HG02798 (cell line): Measurements from ENCODE around the gene FAM228B.
A peak's percentile ranks its signal among the peaks of the same experiment; 100 is the strongest.

ENCODE experiments used
- ATAC-seq: cut with Tn5 transposase; IDR thresholded peaks from one replicate; pipeline ENCODE4 v1.9.1; 2021; ENCODE audit warnings: mild to moderate bottlenecking; ENCODE audit not compliant: unreplicated experiment, poor library complexity

Gene FAM228B

GRCh38 chr2:24152413-24153197 is 29.3 kb downstream of the FAM228B start:
- no peak for ATAC-seq

- ATAC-seq = no peak
These were observed 30.2 kb downstream of the FAM228B start for GRCh38 chr2:24153478-24153877.

DNA sequence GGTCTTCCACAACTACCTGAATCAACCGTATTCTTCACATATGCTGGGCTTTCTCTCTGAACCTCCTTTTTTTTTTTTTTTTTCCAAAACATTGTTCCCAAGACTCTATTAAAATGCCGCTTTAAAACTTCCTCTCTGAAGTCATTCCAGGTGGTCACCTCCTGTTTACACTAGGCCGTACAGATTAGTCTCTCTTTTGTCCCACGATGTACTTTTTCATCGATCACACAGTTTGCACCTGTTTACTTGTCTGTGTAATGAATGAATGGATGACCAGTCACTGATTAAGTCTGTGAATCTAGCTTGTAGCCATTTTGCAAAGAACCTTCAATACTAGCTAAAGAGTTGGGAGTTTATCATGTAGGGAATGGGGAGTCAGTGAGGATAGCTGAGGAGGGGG is 34.9 kb downstream of the FAM228B start:
- ATAC-seq = no peak

GRCh38 chr2:24159708-24160107 is 36.4 kb downstream of the FAM228B start:
- no peak for ATAC-seq

GRCh38 chr2:24160761-24161160 is 37.5 kb downstream of the FAM228B start:
- ATAC-seq = no peak

DNA sequence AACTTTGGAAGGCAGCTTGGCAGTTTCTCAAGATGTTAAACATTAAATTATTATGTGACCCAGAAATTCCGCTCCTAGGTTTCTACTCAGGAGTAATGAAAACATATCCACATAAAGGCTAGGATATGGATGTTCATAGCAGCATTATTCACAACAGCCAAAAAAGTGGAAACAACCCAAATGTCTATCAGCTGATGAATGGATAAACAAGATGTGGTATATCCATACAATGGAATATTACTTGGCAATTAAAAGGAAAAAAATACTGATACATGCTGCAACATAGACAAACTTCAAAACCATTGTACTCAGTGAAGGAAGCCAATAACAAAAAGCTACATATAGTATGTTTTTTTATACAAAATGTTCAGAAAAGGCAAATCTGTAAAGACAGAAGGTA is 39.2 kb downstream of the FAM228B start:
- ATAC-seq = no peak

GRCh38 chr2:24163186-24163585 is 39.9 kb downstream of the FAM228B start:
- no peak for ATAC-seq

DNA sequence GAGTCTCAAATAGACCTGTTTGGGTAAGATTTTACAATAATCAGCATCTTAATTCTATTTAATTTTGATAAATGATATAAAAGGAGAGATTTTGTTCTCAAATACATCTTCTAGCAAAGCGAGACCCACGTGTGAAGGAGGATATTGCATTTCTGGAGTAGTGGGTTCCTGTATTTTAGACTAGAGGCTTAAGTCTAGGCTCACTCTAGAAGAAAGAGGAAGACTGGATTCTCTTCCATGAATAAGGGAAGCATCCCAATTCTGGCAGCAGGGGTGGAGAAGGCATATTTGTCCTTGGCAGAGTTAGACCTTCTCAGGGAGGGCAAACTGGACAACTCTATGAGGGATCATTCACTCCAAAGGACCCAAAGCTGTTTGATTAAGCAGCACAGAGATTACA is 40.3 kb downstream of the FAM228B start:
- ATAC-seq = no peak

DNA sequence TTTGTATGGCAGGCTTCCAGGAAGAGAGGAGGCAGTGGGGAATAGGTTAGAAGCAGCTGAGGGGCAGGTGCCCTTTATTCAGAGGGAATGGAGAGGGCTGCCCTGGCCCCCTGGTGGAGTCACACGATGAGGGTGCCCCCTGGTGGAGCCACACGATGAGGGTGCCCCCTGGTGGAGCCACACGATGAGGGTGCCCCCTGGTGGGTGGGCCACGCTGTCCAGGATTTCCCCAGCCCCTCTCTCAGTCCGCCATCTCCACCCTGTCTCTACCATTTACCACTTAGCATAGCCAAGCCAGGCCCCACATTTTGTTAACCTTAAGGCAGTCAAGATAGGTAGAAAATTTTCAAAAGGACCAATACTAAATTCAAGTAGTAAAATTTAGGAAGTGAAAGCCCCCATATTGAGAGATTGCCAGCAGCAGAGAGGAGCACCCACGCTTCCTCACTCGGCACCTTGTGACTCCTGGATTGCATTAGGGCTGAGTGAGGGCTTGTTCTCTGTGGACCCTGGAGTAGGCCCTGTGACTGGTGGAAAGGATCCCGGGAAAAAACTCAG is 41.2 kb downstream of the FAM228B start:
- ATAC-seq = peak; percentile 89

- no peak for ATAC-seq
These were observed 45.8 kb downstream of the FAM228B start for GRCh38 chr2:24169023-24169422.

DNA sequence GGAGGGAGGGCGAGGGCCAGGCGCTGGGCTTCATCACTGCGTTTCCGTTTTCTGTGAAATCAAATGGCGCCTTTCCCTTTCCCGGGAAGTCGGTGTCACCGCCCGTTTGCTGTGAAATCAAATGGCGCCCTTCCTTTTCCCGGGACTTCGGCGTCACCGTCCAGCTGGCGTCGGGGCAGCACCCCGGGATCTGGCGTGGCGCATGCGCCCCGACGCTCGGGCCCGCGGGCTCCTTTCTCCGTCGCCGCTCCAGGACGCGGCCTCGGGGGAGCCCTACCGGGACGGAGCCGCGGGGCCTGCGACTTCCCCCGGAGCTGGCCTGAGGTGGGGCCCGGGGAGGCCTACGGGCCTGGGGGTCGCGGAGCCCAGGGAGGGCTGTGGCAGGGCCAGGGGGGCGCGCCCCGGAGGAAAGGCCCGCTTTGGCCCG is 51.6 kb downstream of the FAM228B start, which contains the start of gene FAM228A:
TSS of gene FAM228A (plus strand) at position 203 of the 427 bp plus-strand sequence. CDS start 428 bp downstream, outside the sequence.
- no peak for ATAC-seq

GRCh38 chr2:24175631-24176187 is 52.4 kb downstream of the FAM228B start:
- no peak for ATAC-seq

GRCh38 chr2:24176326-24176725 is 53.1 kb downstream of the FAM228B start:
- no peak for ATAC-seq

DNA sequence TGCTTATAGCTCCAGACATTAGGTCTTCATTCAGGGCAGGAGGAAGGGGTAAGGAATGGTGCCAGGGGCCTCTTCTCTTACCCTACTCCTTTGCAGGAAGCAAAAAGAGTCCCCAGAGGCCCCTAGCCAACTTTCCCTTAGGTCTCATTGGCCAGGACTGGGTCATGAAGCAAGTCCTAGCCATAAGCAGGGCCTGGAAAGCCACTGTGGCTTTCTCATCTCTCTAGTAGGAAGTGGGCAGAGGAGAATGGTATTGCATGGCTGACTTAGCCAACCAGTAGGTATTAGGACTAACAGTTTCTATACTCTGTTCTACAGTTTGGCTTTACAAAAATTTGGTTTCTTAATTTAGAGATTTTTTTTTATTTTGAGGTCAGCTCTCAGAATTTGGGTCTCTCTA is 56.4 kb downstream of the FAM228B start:
- ATAC-seq = no peak

DNA sequence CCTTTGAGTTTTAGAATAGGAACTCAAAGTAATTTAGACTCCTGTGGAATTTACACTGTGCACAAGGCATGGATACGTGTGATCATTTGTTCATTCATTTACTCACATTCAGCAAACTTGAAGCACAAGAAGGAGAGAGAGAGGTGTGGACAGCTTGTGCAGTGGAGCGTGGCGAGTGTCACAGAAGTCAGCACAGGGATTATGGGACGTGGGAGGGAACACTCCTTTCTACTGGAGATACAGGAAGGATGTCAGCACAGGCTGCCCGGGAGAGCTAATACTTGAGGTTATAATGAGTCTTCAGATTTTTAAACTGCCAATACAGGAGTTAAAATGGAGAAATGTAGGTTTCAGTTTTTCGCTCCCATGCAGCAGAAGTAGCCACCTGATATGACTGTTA is 58.6 kb downstream of the FAM228B start:
- no peak for ATAC-seq

DNA sequence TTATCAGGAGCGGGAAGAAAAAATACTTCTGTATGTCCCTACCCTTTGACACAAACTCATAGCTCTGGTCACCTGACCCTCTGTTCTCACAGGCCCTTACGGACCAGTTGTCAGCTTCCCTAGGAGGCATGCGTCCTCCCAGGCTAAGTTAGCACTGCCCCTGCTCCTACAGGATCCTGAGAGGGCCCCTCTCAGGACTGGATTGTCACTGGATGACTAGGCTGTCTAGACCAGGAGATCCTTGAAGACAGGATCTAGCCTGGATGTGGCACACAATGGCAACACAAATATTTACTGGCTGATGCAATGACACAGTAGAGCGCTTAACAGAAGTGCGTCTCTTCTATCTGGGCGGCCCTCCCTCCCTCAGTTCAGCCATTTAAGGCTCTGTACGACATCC is 59.2 kb downstream of the FAM228B start:
- no peak for ATAC-seq

GRCh38 chr2:24183366-24184069 is 60.2 kb downstream of the FAM228B start:
- ATAC-seq = no peak

- ATAC-seq = no peak
These were observed 66.3 kb downstream of the FAM228B start for GRCh38 chr2:24189551-24189950.

GRCh38 chr2:24190503-24190902 is 67.2 kb downstream of the FAM228B start:
- no peak for ATAC-seq

GRCh38 chr2:24191156-24191555 is 67.9 kb downstream of the FAM228B start:
- ATAC-seq = no peak

GRCh38 chr2:24191848-24192247 is 68.6 kb downstream of the FAM228B start:
- no peak for ATAC-seq
